Nephron progenitor cell (in vitro differentiated cells): ENCODE data around the gene FKBP1B.
"Not testable (repeated sequence)": the region's sequence is repeated elsewhere in the genome, so short reads cannot be mapped to it uniquely, and the experiment has no call there.

Source experiments
- DNase-seq: peaks from one replicate; pipeline ENCODE4 v3.0.0; 2021
- H3K27ac Mint-ChIP-seq: 2 replicates; pipeline ENCODE4 v1.8.0; 2021; ENCODE audit warnings: mild to moderate bottlenecking, moderate library complexity, mixed read lengths
- H3K27me3 Mint-ChIP-seq: 2 replicates; pipeline ENCODE4 v1.8.0; 2021; ENCODE audit warnings: mild to moderate bottlenecking, low read depth, mixed read lengths; ENCODE audit not compliant: poor library complexity
- H3K36me3 Mint-ChIP-seq: 2 replicates; pipeline ENCODE4 v1.8.0; 2021; ENCODE audit warnings: low read depth, mixed read lengths
- H3K4me1 Mint-ChIP-seq: 2 replicates; pipeline ENCODE4 v1.8.0; 2021; ENCODE audit warnings: mixed read lengths
- H3K4me3 Mint-ChIP-seq: 2 replicates; pipeline ENCODE4 v1.8.0; 2021; ENCODE audit warnings: mild to moderate bottlenecking, moderate library complexity, mixed read lengths
- H3K9me3 Mint-ChIP-seq: 2 replicates; pipeline ENCODE4 v1.8.0; 2021; ENCODE audit warnings: mild to moderate bottlenecking, moderate library complexity, mixed read lengths
- TF ChIP-seq, protein P1 (sequence below): fragments of 200-600 bp; sonication (generic); IDR thresholded peaks from 2 replicates; pipeline ENCODE4 v1.5.0; 2021; ENCODE audit warnings: antibody characterized with exemption

FKBP1B gene

DNA sequence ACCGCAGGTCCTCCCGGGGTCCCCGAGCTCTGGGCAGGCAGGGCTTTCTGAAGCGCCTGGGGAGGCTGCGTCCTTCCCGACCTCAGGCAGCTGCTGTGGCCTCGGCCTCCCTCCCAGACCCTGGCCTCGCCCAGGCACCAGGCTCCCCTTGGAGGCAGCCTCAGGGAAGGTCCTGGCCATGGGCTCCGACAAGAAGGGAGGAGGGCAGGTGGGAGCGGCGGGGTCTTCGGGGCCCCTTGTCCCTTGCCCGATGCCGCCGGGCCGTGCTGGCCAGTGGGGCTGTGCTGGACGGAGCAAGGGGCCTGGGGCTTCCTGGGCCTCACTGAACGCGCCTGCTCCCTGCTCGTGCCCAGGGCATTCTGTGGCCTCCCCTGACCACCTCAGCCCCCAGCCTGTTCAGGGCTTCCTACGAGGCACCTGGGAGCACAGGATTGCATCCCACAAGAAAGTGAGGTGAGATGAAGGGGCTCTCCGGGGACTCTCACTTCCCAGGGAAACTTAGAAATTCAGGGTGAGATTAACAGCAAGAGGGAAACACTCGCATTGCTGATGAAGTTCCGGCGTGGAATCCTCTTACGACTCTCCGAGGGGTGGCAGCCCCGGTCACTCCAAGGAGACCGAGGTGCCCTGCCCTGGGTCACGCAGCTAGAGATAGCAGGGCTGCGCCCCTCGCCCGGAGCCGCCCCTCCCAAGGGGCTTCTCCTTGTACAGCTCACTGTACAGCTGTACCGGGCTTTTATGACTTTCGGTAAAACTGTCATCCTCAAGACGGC is 38.9 kb upstream of the FKBP1B start:
- peaks cover 4% of the 10 kb centered on the region for H3K36me3 Mint-ChIP-seq
- TF ChIP-seq, protein P1, sequence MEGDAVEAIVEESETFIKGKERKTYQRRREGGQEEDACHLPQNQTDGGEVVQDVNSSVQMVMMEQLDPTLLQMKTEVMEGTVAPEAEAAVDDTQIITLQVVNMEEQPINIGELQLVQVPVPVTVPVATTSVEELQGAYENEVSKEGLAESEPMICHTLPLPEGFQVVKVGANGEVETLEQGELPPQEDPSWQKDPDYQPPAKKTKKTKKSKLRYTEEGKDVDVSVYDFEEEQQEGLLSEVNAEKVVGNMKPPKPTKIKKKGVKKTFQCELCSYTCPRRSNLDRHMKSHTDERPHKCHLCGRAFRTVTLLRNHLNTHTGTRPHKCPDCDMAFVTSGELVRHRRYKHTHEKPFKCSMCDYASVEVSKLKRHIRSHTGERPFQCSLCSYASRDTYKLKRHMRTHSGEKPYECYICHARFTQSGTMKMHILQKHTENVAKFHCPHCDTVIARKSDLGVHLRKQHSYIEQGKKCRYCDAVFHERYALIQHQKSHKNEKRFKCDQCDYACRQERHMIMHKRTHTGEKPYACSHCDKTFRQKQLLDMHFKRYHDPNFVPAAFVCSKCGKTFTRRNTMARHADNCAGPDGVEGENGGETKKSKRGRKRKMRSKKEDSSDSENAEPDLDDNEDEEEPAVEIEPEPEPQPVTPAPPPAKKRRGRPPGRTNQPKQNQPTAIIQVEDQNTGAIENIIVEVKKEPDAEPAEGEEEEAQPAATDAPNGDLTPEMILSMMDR, result no peak
- no peak overlapping the region for H3K4me3 Mint-ChIP-seq
- peaks cover 15% of the 10 kb centered on the region for H3K4me1 Mint-ChIP-seq
- peaks cover 53% of the 10 kb centered on the region for H3K27me3 Mint-ChIP-seq
- no peak for DNase-seq
- peaks cover 3% of the 10 kb centered on the region for H3K9me3 Mint-ChIP-seq
- no peak overlapping the region for H3K27ac Mint-ChIP-seq

DNA sequence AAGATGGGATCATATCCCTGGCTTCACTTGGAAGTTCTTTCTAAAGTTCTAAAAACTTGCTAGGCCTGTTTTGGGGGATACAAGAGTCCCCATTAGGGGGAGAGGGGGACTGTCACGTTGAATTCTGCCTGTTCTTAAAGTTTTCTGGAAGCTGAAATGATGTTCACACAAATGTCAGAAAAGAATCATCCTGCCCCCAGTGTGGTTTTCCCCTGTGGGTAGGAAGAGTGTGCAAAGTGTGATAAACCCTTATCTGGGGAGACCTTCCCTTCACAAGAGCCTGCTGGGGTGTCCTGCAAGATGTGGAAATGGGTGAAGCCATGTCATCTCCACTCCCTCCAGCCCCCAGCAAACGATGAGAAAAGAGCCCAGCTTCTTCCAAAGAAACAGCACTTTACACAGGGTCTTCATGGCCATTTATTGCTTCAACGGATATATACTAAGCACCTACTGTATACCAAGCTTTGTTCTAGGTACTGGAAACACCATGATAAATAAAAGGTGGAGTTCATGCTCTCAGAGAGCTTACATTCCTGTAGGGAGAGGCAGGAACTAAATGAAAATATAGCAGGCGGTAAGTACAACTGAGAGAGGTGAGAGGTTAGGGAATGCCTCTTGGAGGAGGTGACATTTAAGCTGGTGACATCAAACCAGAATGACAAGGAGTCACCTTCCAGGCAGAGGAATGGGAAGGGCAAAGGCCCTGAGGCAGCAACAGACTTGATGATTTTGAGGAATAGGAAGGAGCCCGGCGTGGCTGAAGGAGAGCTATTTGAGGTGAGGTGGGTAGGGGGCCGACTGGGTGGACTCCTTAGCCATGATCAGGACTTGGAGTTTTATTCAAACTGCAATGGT is 38.1 kb upstream of the FKBP1B start:
- Mint-ChIP-seq H3K27me3 (peaks cover 53% of the 10 kb centered on the region), H3K4me3 (no peak overlapping the region), H3K27ac (no peak overlapping the region), H3K9me3 (peaks cover 3% of the 10 kb centered on the region), H3K4me1 (peaks cover 22% of the 10 kb centered on the region), H3K36me3 (peaks cover 4% of the 10 kb centered on the region)
- no peak for DNase-seq
- TF ChIP-seq, protein P1, result no peak

DNA sequence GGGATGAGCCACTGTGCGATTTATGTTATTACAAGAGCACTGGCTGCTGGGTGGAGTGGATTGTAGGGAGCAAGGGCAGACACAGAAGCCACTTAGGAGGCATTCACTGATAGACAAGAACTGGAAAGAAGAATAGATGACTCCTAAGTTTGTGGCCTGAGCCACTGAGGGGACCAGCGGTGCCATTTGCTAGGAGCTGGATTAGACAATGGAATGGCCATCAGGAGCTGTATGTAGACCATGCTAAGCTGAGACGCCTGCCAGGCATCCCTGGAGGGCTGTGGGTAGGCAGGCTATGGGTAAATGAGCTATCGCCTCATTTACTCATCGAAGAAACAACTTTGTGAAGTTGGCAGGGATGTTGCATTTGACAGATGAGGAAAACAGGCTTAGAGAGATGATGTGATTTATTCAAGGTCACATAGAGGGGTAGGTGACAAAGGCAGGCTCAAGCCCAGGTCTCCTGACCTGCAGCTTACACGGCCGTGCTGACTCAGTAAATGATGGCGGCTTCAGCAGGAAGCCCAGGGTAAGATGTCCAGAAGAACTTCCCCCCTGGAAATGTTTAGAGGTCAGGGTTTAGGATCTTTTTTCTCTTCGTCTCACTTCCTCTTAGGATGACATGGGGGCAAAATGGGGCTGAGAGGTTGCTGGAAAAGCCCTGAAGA is 36.9 kb upstream of the FKBP1B start:
- peaks cover 48% of the 10 kb centered on the region for H3K27me3 Mint-ChIP-seq
- TF ChIP-seq, protein P1, result no peak
- no peak for DNase-seq
- peaks cover 22% of the 10 kb centered on the region for H3K4me1 Mint-ChIP-seq
- no peak overlapping the region for H3K27ac Mint-ChIP-seq
- H3K36me3 Mint-ChIP-seq, result peaks cover 4% of the 10 kb centered on the region
- no peak overlapping the region for H3K4me3 Mint-ChIP-seq
- H3K9me3 Mint-ChIP-seq, result no peaks in the 10 kb centered on the region

DNA sequence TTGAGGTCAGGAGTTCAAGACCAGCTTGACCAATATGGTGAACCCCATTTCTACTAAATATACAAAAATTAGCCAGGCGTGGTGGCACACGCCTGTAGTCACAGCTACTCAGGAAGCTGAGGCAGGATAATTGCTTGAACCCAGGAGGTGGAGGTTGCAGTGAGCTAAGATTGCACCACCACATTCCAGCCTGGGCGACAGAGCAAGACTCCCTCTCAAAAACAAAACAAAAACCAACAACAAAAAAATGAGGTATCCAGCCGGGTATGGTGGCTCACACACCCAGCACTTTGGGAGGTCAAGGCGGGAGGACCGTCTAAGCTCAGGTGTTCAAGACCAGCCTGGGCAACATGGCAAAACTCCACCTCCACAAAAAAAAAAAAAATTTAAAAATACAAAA is 34.6 kb upstream of the FKBP1B start:
- H3K36me3 Mint-ChIP-seq, DNase-seq, H3K4me3 Mint-ChIP-seq, H3K27ac Mint-ChIP-seq, H3K9me3 Mint-ChIP-seq: not testable (repeated sequence)
- Mint-ChIP-seq H3K4me1 (peaks cover 12% of the 10 kb centered on the region), H3K27me3 (peaks cover 28% of the 10 kb centered on the region)

DNA sequence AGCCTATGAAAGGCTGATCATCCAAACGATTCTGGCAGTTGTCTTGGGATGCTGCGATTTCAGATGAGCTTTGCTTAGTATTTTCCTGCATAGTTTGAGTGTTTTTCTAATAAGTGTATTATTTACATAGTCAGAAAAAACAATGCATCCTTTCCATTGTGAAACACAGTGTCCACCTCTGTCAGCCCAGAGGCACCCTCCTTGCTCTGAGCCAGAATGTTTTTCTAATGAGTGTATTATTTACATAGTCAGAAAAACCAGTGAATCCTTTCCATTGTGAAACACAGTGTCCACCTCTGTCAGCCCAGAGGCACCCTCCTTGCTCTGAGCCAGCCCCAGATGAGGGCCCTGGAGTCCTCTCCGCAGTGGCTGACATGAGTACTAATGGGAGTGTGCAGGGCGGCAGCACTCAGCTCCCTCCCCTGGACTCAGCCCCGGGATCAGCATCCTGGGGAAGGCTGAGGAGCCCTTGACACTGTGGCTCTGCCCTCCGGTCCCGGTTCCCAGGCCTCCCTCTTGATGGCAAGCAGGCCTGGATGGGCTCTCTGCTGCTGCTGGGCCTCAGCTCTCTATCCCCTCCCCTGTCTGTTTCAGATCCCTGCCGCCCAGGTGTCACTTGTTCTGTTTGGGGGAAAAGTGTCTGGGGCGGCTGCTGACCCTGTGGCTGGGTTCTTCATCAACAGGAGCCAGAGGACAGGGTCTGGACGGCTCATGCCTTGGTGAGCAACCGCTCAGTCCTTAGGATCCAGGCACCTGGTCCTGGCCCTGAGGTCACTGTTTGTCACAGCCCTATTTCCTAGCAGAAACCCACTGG is 33.8 kb upstream of the FKBP1B start:
- H3K9me3 Mint-ChIP-seq, result no peaks in the 10 kb centered on the region

More for the DNA sequence above, 33.8 kb upstream of the FKBP1B start:
- TF ChIP-seq, protein P1, result no peak
- peaks cover 4% of the 10 kb centered on the region for H3K36me3 Mint-ChIP-seq
- peaks cover 21% of the 10 kb centered on the region for H3K27me3 Mint-ChIP-seq
- DNase-seq, result no peak
- H3K4me3 Mint-ChIP-seq, result no peak overlapping the region
- no peak overlapping the region for H3K27ac Mint-ChIP-seq
- peaks cover 12% of the 10 kb centered on the region for H3K4me1 Mint-ChIP-seq
